ENCODE results near the gene EPHA2. TPM values are rescaled to one million over a fixed set of nuclear protein-coding genes. Genes with fewer than 3 reads are reported as not detected.

EPHA2 gene
- polyA plus RNA-seq, 1 of the 3 experiments (the other 2 are of a cell fraction), result 126 TPM

DNA sequence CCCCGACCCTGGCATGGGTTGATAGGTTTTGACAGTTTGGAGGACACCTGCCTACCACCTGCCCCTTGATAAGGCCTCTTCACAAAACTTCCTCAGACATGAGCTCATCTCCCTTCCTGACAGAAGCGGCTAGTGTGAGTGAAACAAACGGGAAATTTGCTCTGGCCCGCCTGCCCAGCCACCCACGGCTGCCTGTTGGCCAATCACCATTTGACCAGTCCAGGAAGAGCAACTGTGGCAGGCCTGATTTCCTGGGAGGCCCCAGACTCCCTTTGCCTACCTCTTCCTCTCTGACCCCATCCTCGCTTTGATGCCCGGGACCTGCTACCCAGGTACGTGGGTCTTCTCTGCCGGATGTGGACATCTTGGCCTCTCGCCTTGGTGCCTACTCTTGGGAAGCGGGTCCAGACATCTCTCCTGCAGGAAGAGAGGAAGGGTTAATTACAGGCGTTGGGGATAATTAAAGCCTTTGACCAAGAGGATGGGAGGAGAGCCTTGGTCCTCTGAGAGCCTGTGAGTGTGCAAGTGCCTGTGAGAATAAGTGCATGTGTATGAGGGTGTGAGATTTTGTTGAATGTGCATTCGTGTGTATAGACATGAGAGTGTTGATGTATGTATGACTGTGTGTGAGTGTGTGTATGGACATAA, 1.1 kb upstream of the EPHA2 start (continued):
- TF ChIP-seq, protein P1, sequence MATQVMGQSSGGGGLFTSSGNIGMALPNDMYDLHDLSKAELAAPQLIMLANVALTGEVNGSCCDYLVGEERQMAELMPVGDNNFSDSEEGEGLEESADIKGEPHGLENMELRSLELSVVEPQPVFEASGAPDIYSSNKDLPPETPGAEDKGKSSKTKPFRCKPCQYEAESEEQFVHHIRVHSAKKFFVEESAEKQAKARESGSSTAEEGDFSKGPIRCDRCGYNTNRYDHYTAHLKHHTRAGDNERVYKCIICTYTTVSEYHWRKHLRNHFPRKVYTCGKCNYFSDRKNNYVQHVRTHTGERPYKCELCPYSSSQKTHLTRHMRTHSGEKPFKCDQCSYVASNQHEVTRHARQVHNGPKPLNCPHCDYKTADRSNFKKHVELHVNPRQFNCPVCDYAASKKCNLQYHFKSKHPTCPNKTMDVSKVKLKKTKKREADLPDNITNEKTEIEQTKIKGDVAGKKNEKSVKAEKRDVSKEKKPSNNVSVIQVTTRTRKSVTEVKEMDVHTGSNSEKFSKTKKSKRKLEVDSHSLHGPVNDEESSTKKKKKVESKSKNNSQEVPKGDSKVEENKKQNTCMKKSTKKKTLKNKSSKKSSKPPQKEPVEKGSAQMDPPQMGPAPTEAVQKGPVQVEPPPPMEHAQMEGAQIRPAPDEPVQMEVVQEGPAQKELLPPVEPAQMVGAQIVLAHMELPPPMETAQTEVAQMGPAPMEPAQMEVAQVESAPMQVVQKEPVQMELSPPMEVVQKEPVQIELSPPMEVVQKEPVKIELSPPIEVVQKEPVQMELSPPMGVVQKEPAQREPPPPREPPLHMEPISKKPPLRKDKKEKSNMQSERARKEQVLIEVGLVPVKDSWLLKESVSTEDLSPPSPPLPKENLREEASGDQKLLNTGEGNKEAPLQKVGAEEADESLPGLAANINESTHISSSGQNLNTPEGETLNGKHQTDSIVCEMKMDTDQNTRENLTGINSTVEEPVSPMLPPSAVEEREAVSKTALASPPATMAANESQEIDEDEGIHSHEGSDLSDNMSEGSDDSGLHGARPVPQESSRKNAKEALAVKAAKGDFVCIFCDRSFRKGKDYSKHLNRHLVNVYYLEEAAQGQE (IDR thresholded peaks at IDR 0.05; ENCODE audit: low read depth, low read length), result no peak
- TF ChIP-seq EZH2phosphoT487 (IDR thresholded peaks at IDR 0.05; ENCODE audit: borderline replicate concordance, low read depth), result no peak

DNA sequence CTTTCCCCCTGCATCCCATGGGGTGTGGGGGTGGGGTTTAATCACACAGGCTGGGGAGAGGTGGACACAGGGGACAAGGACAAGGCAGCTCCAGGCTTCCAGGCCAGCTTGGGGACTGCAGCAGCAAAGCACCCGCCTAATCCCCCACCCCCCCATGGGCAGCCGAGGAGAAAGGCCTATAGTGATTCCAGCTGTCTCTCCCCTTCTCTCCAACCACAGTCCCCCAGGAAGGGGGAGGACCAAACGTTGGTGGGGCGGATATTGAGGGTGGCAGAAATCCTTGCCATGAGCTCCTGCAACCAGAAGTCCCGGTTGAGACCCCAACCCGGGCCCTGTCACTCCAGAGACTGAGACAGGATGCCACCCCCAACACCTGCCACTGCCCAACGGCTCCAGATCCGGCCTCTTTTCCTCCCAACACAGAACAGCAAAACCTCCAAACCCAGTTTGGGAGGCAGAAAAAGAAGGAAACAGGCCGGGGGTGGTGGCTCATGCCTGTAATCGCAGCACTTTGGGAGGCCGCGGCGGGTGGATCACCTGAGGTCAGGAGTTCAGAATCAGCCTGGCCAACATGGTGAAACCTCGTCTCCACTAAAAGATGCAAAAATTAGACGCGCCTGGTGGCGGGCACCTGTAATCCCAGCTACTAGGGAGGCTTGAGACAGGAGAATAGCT, 1.7 kb downstream of the EPHA2 start:
- H3K79me2 ChIP-seq (ENCODE audit: insufficient read depth), result peaks cover 72% of the 10 kb centered on the region
- H3K9ac ChIP-seq, result peak overlapping the region; percentile 94
- peaks cover 13% of the 10 kb centered on the region for H3F3A ChIP-seq (replicated peaks; ENCODE audit: insufficient read depth)
- H3K9me2 ChIP-seq, result no peaks in the 10 kb centered on the region
- peaks cover 30 to 43% of the 10 kb centered on the region in 2 experiments; a peak in 3 of 4 replicates for H3K4me1 ChIP-seq (ENCODE audit: control insufficient read depth in 1 of 2, insufficient read depth in 2 of 2, low read depth in 1 of 2, low read length in 1 of 2)
- no peaks in the 10 kb centered on the region for H3K27me3 ChIP-seq (ENCODE audit: insufficient read depth)
- peaks cover 10 to 15% of the 10 kb centered on the region in 2 experiments for H3K36me3 ChIP-seq (replicated peaks in 1 of 2; ENCODE audit: control insufficient read depth in 1 of 2, insufficient read depth in 2 of 2, low read length in 1 of 2)
- WGBS (ENCODE audit: low lambda C conversion rate), result 53% methylated on average over 13 of the region's 17 CpGs
- DNase-seq, result no peak
- H3K4me3 ChIP-seq (ENCODE audit: low read depth in 2 of 2, low read length in 1 of 2), result peak overlapping the region; percentile 57 to 91; a peak in 3 of 4 replicates
- H4K20me1 ChIP-seq (ENCODE audit: insufficient read depth), result peaks cover 10% of the 10 kb centered on the region; the same call in 1 of the 2 replicates
- no peaks in the 10 kb centered on the region for H3K9me3 ChIP-seq
- H3K4me2 ChIP-seq, result peak overlapping the region; percentile 98
- ChIA-PET CTCF (interaction anchor here (0.6 to 8.8 kb wide), 5 partner anchors 13 to 91 kb away, joined by 3 to 125 read pairs (median 6); no protein-coding TSS in a partner anchor), POLR2A (interaction anchor here (0.7 to 1.2 kb wide), 2 partner anchors 20 to 35 kb away, joined by 3 read pairs; no protein-coding TSS in a partner anchor)
- H2AFZ ChIP-seq (ENCODE audit: low read depth), result no peak overlapping the region
- H3K27ac ChIP-seq (ENCODE audit: low read depth in 2 of 2, low read length in 1 of 2), result peak overlapping the region in 1 of 2 experiments; percentile 75; a peak in 1 of 4 replicates
- TF ChIP-seq CHD2 (IDR thresholded peaks at IDR 0.05; ENCODE audit: low read length, partially characterized antibody) (no peak), GATA2 (CRISPR knock-in tag; IDR thresholded peaks at IDR 0.05) (no peak), POLR2AphosphoS5 (IDR thresholded peaks at IDR 0.05; ENCODE audit: low read depth, low read length) (no peak), TEAD4 (IDR thresholded peaks at IDR 0.05; ENCODE audit: borderline replicate concordance, insufficient read depth) (no peak)
- TF ChIP-seq, protein P2, sequence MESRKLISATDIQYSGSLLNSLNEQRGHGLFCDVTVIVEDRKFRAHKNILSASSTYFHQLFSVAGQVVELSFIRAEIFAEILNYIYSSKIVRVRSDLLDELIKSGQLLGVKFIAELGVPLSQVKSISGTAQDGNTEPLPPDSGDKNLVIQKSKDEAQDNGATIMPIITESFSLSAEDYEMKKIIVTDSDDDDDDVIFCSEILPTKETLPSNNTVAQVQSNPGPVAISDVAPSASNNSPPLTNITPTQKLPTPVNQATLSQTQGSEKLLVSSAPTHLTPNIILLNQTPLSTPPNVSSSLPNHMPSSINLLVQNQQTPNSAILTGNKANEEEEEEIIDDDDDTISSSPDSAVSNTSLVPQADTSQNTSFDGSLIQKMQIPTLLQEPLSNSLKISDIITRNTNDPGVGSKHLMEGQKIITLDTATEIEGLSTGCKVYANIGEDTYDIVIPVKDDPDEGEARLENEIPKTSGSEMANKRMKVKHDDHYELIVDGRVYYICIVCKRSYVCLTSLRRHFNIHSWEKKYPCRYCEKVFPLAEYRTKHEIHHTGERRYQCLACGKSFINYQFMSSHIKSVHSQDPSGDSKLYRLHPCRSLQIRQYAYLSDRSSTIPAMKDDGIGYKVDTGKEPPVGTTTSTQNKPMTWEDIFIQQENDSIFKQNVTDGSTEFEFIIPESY (IDR thresholded peaks at IDR 0.05; ENCODE audit: borderline replicate concordance, low read depth), result no peak
- TF ChIP-seq, protein P3, sequence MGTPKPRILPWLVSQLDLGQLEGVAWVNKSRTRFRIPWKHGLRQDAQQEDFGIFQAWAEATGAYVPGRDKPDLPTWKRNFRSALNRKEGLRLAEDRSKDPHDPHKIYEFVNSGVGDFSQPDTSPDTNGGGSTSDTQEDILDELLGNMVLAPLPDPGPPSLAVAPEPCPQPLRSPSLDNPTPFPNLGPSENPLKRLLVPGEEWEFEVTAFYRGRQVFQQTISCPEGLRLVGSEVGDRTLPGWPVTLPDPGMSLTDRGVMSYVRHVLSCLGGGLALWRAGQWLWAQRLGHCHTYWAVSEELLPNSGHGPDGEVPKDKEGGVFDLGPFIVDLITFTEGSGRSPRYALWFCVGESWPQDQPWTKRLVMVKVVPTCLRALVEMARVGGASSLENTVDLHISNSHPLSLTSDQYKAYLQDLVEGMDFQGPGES (IDR thresholded peaks at IDR 0.05; ENCODE audit: low read depth, low read length), result no peak
- TF ChIP-seq, protein P4, sequence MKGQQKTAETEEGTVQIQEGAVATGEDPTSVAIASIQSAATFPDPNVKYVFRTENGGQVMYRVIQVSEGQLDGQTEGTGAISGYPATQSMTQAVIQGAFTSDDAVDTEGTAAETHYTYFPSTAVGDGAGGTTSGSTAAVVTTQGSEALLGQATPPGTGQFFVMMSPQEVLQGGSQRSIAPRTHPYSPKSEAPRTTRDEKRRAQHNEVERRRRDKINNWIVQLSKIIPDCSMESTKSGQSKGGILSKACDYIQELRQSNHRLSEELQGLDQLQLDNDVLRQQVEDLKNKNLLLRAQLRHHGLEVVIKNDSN (IDR thresholded peaks at IDR 0.05; ENCODE audit: borderline replicate concordance, low read depth), result no peak
